Measurements from ENCODE around the gene PER1. TPM values are rescaled to one million over a fixed set of nuclear protein-coding genes. Genes with fewer than 3 reads are reported as not detected.

PER1 gene
- total RNA-seq, 1 donor from 2014 or later = 350 TPM

GRCh38 chr17:8155231-8155995 lies 3.2 kb upstream of the PER1 start:
- Histone ChIP-seq H3K27ac (peak overlapping the region; percentile 100), H3K4me1 (peaks cover 40% of the 10 kb centered on the region), H3K9me3 (no peaks in the 10 kb centered on the region), H3K36me3 (peaks cover 30% of the 10 kb centered on the region), H3K4me3 (peak overlapping the region; percentile 82), H3K27me3 (no peaks in the 10 kb centered on the region)
- intact Hi-C loops (cut with DNase I) = no loop called here
- DNase-seq (no peak), ATAC-seq (no peak)
- no peak for TF ChIP-seq CTCF (IDR thresholded peaks at IDR 0.05)

DNA sequence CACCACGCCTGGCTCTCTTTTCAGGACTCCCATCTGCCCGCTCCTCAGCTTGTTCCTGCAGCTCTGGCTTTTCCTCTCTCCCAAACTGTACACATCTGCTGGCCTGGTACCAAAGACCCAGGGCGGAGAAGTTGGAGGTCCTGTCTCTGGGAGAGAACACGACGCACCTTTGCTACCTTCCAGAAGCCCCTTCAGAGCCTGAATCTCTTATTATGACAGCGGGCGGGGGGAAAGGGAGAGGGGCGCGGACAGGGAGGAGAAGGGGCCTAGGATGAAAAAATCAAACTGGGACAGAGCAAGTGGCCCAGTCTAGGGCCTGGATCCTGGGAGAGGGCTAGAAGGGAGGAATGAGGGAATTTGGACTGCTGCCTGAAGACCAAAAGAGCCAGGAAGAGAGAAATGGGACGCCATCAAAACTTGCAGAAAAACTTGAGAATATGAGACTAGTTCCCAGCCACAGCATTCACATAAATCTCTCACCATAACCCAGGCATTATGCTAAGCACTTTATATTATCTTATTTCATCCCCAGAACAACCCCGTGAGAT lies 2.5 kb upstream of the PER1 start:
- no peak for ATAC-seq
- Histone ChIP-seq H3K4me3 (peak overlapping the region; percentile 82), H3K27me3 (no peaks in the 10 kb centered on the region), H3K36me3 (peaks cover 32% of the 10 kb centered on the region), H3K27ac (peak overlapping the region; percentile 100), H3K4me1 (peaks cover 44% of the 10 kb centered on the region), H3K9me3 (no peaks in the 10 kb centered on the region)
- TF ChIP-seq CTCF (IDR thresholded peaks at IDR 0.05) = no peak
- intact Hi-C loops (cut with DNase I) = no loop called here
- no peak for DNase-seq

- peaks cover 33% of the 10 kb centered on the region for H3K36me3 ChIP-seq
- TF ChIP-seq CTCF (IDR thresholded peaks at IDR 0.05) = no peak
- H3K9me3 ChIP-seq = no peaks in the 10 kb centered on the region
- peak overlapping the region; percentile 82 for H3K4me3 ChIP-seq
- DNase-seq (peak; percentile 100), ATAC-seq (peak; percentile 57)
- H3K27ac ChIP-seq = peak overlapping the region; percentile 100
- intact Hi-C loops (cut with DNase I) = no loop called here
- peaks cover 44% of the 10 kb centered on the region for H3K4me1 ChIP-seq
- no peaks in the 10 kb centered on the region for H3K27me3 ChIP-seq
Observed at GRCh38 chr17:8153957-8154607, 1.9 kb upstream of the PER1 start.

DNA sequence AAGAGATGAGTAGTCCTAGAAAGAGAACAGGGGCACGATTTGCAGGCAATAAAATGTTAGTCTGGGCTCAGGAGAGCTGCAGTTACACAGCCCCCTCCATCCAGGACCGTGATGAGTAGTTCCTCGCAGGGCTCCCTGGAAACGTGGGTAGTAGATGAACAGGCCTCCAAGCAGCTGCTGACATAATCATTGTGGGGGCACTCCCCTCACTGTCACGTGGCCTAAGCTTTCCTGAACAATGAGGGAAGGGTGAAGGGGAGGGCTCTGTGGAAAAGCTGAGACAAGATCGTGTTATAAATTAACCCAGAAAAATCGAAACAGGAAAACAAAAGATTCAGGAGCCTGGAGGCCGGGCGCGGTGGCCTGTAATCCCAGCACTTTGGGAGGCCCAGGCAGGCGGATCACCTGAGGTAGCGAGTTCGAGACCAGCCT lies 1.3 kb upstream of the PER1 start:
- Histone ChIP-seq H3K36me3 (peaks cover 38% of the 10 kb centered on the region), H3K4me3 (peak overlapping the region; percentile 82), H3K9me3 (no peaks in the 10 kb centered on the region), H3K27me3 (no peaks in the 10 kb centered on the region), H3K27ac (peak overlapping the region; percentile 100), H3K4me1 (peaks cover 45% of the 10 kb centered on the region)
- peak; percentile 6 for ATAC-seq
- intact Hi-C loops (cut with DNase I) = no loop called here
- TF ChIP-seq CTCF (IDR thresholded peaks at IDR 0.05) = no peak
- DNase-seq = peak; percentile 82

DNA sequence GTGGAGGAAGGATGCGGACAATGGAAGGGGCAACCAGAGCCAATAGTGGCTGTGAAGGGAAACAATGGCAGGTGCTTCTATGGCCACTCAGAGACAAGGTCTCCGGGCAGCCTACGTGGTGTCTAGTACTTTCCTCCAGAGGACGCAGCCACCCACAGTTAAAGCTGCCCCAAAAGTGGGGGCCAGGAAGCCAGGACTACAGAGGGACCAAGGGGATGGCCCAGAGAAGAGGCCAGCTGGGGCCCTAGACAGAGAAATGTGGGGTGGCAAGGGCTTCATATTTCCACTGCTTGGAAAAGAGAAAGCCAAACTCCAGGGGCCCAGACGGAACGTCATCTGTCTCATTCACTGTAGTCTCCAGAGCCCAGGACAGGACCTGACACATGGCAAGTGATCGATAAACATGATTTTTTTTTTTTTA lies 837 bp upstream of the PER1 start:
- no peak for DNase-seq
- no peak for ATAC-seq
- peaks cover 38% of the 10 kb centered on the region for H3K36me3 ChIP-seq
- no peaks in the 10 kb centered on the region for H3K9me3 ChIP-seq
- no peaks in the 10 kb centered on the region for H3K27me3 ChIP-seq
- TF ChIP-seq CTCF (IDR thresholded peaks at IDR 0.05) = no peak
- H3K27ac ChIP-seq = peak overlapping the region; percentile 100
- intact Hi-C loops (cut with DNase I) = no loop called here
- H3K4me3 ChIP-seq = peak overlapping the region; percentile 85
- peaks cover 43% of the 10 kb centered on the region for H3K4me1 ChIP-seq
